ENCODE data around the gene CAMKK2.
"Not testable (repeated sequence)": the region's sequence is repeated elsewhere in the genome, so short reads cannot be mapped to it uniquely, and the experiment has no call there.

CAMKK2 gene

GRCh38 chr12:121296618-121297434 lies at the start of gene CAMKK2:
CAMKK2 (minus strand) TSS chr12:121296709; CDS start chr12:121274526, 22,183 bp downstream.
- in situ Hi-C loops (cut with HindIII; ENCODE audit: low sequenced_read_pairs), result no loop called here

GRCh38 chr12:121345151-121345815 lies 48.8 kb upstream of the CAMKK2 start:
- in situ Hi-C loops (cut with HindIII; ENCODE audit: low sequenced_read_pairs), result no loop called here

GRCh38 chr12:121344506-121344905 lies 48.0 kb upstream of the CAMKK2 start:
- in situ Hi-C loops (cut with HindIII; ENCODE audit: low sequenced_read_pairs), result no loop called here

- in situ Hi-C loops (cut with HindIII; ENCODE audit: low sequenced_read_pairs), result no loop called here
These were observed 40.9 kb upstream of the CAMKK2 start for GRCh38 chr12:121337416-121337815.

GRCh38 chr12:121334513-121335343 lies 38.2 kb upstream of the CAMKK2 start:
- in situ Hi-C loops (cut with HindIII; ENCODE audit: low sequenced_read_pairs), result no loop called here

GRCh38 chr12:121333747-121334146 lies 37.2 kb upstream of the CAMKK2 start:
- in situ Hi-C loops (cut with HindIII; ENCODE audit: low sequenced_read_pairs), result no loop called here

GRCh38 chr12:121331248-121331647 lies 34.7 kb upstream of the CAMKK2 start:
- in situ Hi-C loops (cut with HindIII; ENCODE audit: low sequenced_read_pairs), result no loop called here

GRCh38 chr12:121330692-121331091 lies 34.2 kb upstream of the CAMKK2 start:
- in situ Hi-C loops (cut with HindIII; ENCODE audit: low sequenced_read_pairs), result no loop called here

- in situ Hi-C loops (cut with HindIII; ENCODE audit: low sequenced_read_pairs), result no loop called here
These were observed 33.7 kb upstream of the CAMKK2 start for GRCh38 chr12:121330195-121330594.

GRCh38 chr12:121328620-121329019 lies 32.1 kb upstream of the CAMKK2 start:
- in situ Hi-C loops (cut with HindIII; ENCODE audit: low sequenced_read_pairs), result no loop called here

GRCh38 chr12:121326996-121327674 lies 30.6 kb upstream of the CAMKK2 start:
- in situ Hi-C loops (cut with HindIII; ENCODE audit: low sequenced_read_pairs), result no loop called here

- in situ Hi-C loops (cut with HindIII; ENCODE audit: low sequenced_read_pairs), result no loop called here
These were observed 29.4 kb upstream of the CAMKK2 start for GRCh38 chr12:121325922-121326396.

- in situ Hi-C loops (cut with HindIII; ENCODE audit: low sequenced_read_pairs), result no loop called here
These were observed 27.4 kb upstream of the CAMKK2 start for GRCh38 chr12:121323908-121324307.

- in situ Hi-C loops (cut with HindIII; ENCODE audit: low sequenced_read_pairs), result no loop called here
These were observed 21.6 kb upstream of the CAMKK2 start for GRCh38 chr12:121318121-121318520.

- in situ Hi-C loops (cut with HindIII; ENCODE audit: low sequenced_read_pairs), result no loop called here
These were observed 17.9 kb upstream of the CAMKK2 start for GRCh38 chr12:121314431-121314830.

GRCh38 chr12:121310231-121310630 lies 13.7 kb upstream of the CAMKK2 start:
- in situ Hi-C loops (cut with HindIII; ENCODE audit: low sequenced_read_pairs), result not testable (repeated sequence)

GRCh38 chr12:121307397-121307796 lies 10.9 kb upstream of the CAMKK2 start:
- in situ Hi-C loops (cut with HindIII; ENCODE audit: low sequenced_read_pairs), result not testable (repeated sequence)

- in situ Hi-C loops (cut with HindIII; ENCODE audit: low sequenced_read_pairs), result no loop called here
These were observed 7.8 kb upstream of the CAMKK2 start for GRCh38 chr12:121304306-121304705.

- in situ Hi-C loops (cut with HindIII; ENCODE audit: low sequenced_read_pairs), result no loop called here
These were observed 5.4 kb upstream of the CAMKK2 start for GRCh38 chr12:121301876-121302275.

GRCh38 chr12:121300083-121300819 lies 3.7 kb upstream of the CAMKK2 start:
- in situ Hi-C loops (cut with HindIII; ENCODE audit: low sequenced_read_pairs), result no loop called here

Measured in DLD1 (cell line).